ENCODE results near the gene FGF16.

Gene FGF16

DNA sequence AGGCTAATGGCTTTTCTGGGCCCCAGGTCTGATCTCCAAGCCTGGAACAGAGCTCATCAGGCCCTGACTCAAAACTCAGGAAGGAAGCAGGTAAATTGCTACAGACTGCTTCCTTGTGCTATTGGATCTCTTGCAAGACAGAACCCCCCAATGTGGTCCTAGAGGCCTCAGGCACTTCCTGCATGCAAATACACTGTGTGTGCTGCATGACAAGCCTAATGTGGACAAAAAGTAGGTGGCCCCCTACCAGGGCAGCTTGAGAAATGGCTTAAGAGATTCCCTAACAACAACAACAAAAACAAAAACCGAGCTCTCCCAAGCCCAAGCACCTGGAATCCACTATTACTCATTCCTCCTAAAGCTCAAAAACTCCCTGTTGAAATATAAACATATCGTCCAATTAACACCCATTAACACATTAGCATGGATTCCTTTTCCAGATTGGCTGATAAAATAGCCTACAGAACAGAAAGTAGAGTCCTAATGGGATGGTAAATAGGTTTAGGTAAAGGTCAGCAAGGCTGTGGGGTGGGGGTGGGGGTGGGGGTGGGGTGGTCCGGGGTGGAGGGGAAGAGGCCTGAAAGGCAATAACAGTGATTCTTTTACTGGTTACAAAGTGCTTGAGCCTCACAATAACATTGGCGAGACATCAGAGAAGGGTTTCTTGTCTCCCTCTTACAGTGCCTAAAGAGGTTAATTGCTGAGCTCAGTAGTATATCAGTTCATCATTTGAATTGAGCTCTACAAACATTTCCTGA is 24.1 kb upstream of the FGF16 start:
- TF ChIP-seq, protein P1, sequence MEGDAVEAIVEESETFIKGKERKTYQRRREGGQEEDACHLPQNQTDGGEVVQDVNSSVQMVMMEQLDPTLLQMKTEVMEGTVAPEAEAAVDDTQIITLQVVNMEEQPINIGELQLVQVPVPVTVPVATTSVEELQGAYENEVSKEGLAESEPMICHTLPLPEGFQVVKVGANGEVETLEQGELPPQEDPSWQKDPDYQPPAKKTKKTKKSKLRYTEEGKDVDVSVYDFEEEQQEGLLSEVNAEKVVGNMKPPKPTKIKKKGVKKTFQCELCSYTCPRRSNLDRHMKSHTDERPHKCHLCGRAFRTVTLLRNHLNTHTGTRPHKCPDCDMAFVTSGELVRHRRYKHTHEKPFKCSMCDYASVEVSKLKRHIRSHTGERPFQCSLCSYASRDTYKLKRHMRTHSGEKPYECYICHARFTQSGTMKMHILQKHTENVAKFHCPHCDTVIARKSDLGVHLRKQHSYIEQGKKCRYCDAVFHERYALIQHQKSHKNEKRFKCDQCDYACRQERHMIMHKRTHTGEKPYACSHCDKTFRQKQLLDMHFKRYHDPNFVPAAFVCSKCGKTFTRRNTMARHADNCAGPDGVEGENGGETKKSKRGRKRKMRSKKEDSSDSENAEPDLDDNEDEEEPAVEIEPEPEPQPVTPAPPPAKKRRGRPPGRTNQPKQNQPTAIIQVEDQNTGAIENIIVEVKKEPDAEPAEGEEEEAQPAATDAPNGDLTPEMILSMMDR (IDR thresholded peaks at IDR 0.05; ENCODE audit: insufficient read depth, missing control alignments) = no peak
- FAIRE-seq (no peak), DNase-seq (ENCODE audit: insufficient read length, low spot score) (no peak)

DNA sequence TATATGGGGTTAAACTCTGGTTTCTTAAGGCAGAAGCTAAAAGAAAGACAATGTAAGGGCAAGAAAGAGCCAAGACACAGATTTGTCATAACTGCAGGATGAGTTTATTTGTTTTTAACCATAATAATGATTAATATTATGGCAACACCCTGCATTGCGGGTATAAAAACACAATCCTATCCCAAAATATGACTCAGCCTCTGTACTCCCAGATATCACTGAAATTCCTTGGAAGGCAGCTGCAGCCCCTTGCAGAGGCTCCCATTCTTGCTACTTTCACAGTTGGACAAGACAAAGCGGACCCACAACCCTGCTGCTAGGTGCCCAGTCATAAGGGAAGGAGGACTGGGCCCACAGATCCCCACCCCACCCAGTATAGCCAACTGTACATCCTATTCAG is 20.4 kb upstream of the FGF16 start:
- FAIRE-seq (no peak), DNase-seq (ENCODE audit: insufficient read length, low spot score) (no peak)

GRCh38 chrX:77427611-77428010 is 19.6 kb upstream of the FGF16 start:
- TF ChIP-seq, protein P1 (IDR thresholded peaks at IDR 0.05; ENCODE audit: insufficient read depth, missing control alignments) = no peak
- FAIRE-seq = no peak
- no peak for DNase-seq (ENCODE audit: insufficient read length, low spot score)

More for the DNA sequence above, 20.4 kb upstream of the FGF16 start:
- TF ChIP-seq, protein P1 (IDR thresholded peaks at IDR 0.05; ENCODE audit: insufficient read depth, missing control alignments) = no peak

DNA sequence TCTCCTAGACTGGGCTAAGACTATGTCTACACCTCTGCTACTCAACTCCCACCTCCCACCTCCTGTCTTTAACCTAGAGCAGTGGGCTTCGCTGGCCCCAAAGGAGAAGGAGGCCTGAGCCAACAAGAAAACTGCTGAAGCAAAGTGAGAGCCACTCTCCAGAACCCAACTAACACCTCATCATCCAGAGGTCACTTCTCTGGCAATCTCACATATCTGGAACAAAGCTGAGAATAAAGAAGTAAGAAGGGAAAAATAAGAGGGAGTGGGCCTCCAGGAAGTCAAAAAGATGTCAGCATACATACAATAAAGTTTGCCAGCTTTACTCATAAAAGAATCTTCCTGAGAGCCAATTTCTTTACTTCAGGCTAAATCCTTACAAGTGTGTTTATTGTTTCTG is 18.6 kb upstream of the FGF16 start:
- FAIRE-seq = no peak
- TF ChIP-seq, protein P1 (IDR thresholded peaks at IDR 0.05; ENCODE audit: insufficient read depth, missing control alignments) = no peak

GRCh38 chrX:77431227-77431626 is 16.0 kb upstream of the FGF16 start:
- FAIRE-seq (no peak), DNase-seq (ENCODE audit: insufficient read length, low spot score) (no peak)
- TF ChIP-seq, protein P1 (IDR thresholded peaks at IDR 0.05; ENCODE audit: insufficient read depth, missing control alignments) = no peak

More for the DNA sequence above, 18.6 kb upstream of the FGF16 start:
- no peak for DNase-seq (ENCODE audit: insufficient read length, low spot score)

DNA sequence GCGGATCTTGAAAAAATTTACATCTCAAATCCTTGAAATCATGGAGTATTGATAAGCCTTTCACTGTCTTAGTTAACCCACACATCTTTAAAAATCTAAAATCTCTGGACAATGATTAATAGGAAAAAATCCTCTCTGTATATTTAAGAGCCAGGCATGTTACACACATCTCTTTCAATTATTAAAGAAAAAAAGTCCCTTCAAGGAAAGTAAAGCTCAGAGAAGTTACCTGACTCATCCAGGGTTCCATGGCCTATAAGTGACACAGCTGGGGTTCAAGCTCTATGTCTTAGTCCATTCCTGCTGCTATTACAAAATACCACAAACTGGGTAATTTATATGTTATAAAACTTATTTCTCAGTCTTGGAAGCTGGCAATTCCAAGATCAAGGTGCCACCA is 14.2 kb upstream of the FGF16 start:
- DNase-seq (ENCODE audit: insufficient read length, low spot score) (no peak), FAIRE-seq (no peak)
- TF ChIP-seq, protein P1 (IDR thresholded peaks at IDR 0.05; ENCODE audit: insufficient read depth, missing control alignments) = no peak

DNA sequence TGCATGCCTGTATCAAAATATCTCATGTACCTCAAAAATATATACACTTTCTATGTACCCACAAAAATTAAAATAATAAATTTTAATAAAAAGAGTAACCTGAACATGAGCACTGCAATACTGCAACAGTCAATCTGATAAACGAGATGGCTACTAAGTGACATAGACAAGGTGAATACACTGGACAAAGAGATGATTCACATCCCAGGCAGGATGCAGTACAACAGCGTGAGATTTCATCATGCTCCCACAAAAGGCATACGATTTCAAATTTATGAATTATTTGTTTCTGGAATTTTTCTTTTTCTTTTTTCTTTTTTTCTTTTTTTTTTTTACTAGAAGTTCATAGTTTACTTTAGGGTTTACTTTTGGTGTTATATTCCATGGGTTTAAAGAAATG is 12.2 kb upstream of the FGF16 start:
- DNase-seq (ENCODE audit: insufficient read length, low spot score) (no peak), FAIRE-seq (no peak)
- TF ChIP-seq, protein P1 (IDR thresholded peaks at IDR 0.05; ENCODE audit: insufficient read depth, missing control alignments) = no peak
